GM21381 (cell line): ENCODE results near the gene USP33.
A peak's percentile ranks its signal among the peaks of the same experiment; 100 is the strongest.
"Not testable (repeated sequence)": the region's sequence is repeated elsewhere in the genome, so short reads cannot be mapped to it uniquely, and the experiment has no call there.

ENCODE experiments used
- ATAC-seq: cut with Tn5 transposase; IDR thresholded peaks from one replicate; pipeline ENCODE4 v1.9.1; 2021; ENCODE audit warnings: mild to moderate bottlenecking, moderate library complexity; ENCODE audit not compliant: unreplicated experiment

Gene USP33

GRCh38 chr1:77741316-77741715, 18.3 kb downstream of the USP33 start:
- no peak for ATAC-seq

- no peak for ATAC-seq
These were observed 20.4 kb downstream of the USP33 start for GRCh38 chr1:77739235-77739634.

- ATAC-seq: no peak
These were observed 27.6 kb downstream of the USP33 start for GRCh38 chr1:77732090-77732489.

GRCh38 chr1:77725706-77726105, 33.9 kb downstream of the USP33 start:
- ATAC-seq: no peak

- no peak for ATAC-seq
These were observed 41.5 kb downstream of the USP33 start for GRCh38 chr1:77718181-77718580.

GRCh38 chr1:77716065-77716464, 43.6 kb downstream of the USP33 start:
- ATAC-seq: no peak

- no peak for ATAC-seq
These were observed 49.9 kb downstream of the USP33 start for GRCh38 chr1:77709727-77710126.

- no peak for ATAC-seq
These were observed 53.3 kb downstream of the USP33 start for GRCh38 chr1:77706321-77706720.

GRCh38 chr1:77704736-77705135, 54.9 kb downstream of the USP33 start:
- no peak for ATAC-seq

GRCh38 chr1:77699673-77700072, 60.0 kb downstream of the USP33 start:
- not testable (repeated sequence) for ATAC-seq

- no peak for ATAC-seq
These were observed 62.2 kb downstream of the USP33 start for GRCh38 chr1:77697441-77697840.

GRCh38 chr1:77688939-77689338, 70.7 kb downstream of the USP33 start:
- no peak for ATAC-seq

- no peak for ATAC-seq
These were observed 72.1 kb downstream of the USP33 start for GRCh38 chr1:77687519-77687906.

- no peak for ATAC-seq
These were observed 72.7 kb downstream of the USP33 start for GRCh38 chr1:77686796-77687518.

- peak; percentile 79 for ATAC-seq
These were observed 76.2 kb downstream of the USP33 start for GRCh38 chr1:77683160-77684148.

- ATAC-seq: peak; percentile 67
These were observed 77.0 kb downstream of the USP33 start, which contains the start of gene ZZZ3 for GRCh38 chr1:77682460-77683159. TSS of gene ZZZ3 (minus strand) at chr1:77682658. CDS start at chr1:77633354, 49,304 bp downstream.

GRCh38 chr1:77680173-77680572, 79.5 kb downstream of the USP33 start:
- ATAC-seq: no peak

- no peak for ATAC-seq
These were observed 80.7 kb downstream of the USP33 start for GRCh38 chr1:77678660-77679610.

- not testable (repeated sequence) for ATAC-seq
These were observed 84.8 kb downstream of the USP33 start for GRCh38 chr1:77674807-77675206.
